Stomach (tissue), 9 donors: ENCODE results near the gene RNF13. TPM values are rescaled to one million over a fixed set of nuclear protein-coding genes. Genes with fewer than 3 reads are reported as not detected.

ENCODE experiments used
- DNase-seq, 2 donors: peaks; one replicate each; pipeline versions ENCODE4 v3.0.0 to v3.0.0-alpha.2; 2013 to 2019
- H3K27ac ChIP-seq, 5 donors: fragments of 200-600 bp in 4 of 5; sonication (generic) in 4 of 5; one replicate each; pipeline ENCODE4 v1.5.1; 2013 to 2019; ENCODE audit warnings: mild to moderate bottlenecking in 1 of 5, moderate library complexity in 1 of 5
- H3K27me3 ChIP-seq, 3 donors: fragments of 200-600 bp; sonication (generic); one replicate each; pipeline ENCODE4 v1.5.1; 2017 to 2019; ENCODE audit warnings: mixed run types in 1 of 3
- H3K36me3 ChIP-seq, 4 donors: fragments of 200-600 bp; sonication (generic); 1 replicate in 3 of 4; 2 replicates in 1 of 4; pipeline ENCODE4 v1.5.1; 2016 to 2019
- H3K4me1 ChIP-seq, 4 donors: fragments of 200-600 bp; sonication (generic); one replicate each; pipeline ENCODE4 v1.5.1; 2016 to 2019
- H3K4me3 ChIP-seq, 4 donors: fragments of 200-600 bp; sonication (generic) in 3 of 4; one replicate each; pipeline ENCODE4 v1.5.1; 2016 to 2019; ENCODE audit warnings: mild to moderate bottlenecking in 1 of 4
- H3K9me3 ChIP-seq, 4 donors: fragments of 200-600 bp; sonication (generic); one replicate each; pipeline ENCODE4 v1.5.1; 2016 to 2019
- CTCF ChIP-seq, 7 experiments: fragments of 450-650 bp in 4 of 7; fragments of 200-600 bp in 3 of 7; sonication (generic) in 3 of 7; IDR thresholded peaks; one replicate each; pipeline ENCODE4 v1.5.1; 2016 to 2019; ENCODE audit warnings: antibody characterized with exemption in 7 of 7, control low read depth in 2 of 7, mild to moderate bottlenecking in 1 of 7
- EP300 ChIP-seq: sonication (generic); formaldehyde crosslinking; IDR thresholded peaks from one replicate; pipeline ENCODE4 v1.6.1; 2017; ENCODE audit warnings: antibody characterized with exemption
- POLR2A ChIP-seq, 4 donors: fragments of 450-650 bp; IDR thresholded peaks; one replicate each; pipeline ENCODE4 v1.6.1; 2016; ENCODE audit warnings: antibody characterized with exemption in 4 of 4, control low read depth in 2 of 4, mild to moderate bottlenecking in 1 of 4, moderate library complexity in 1 of 4
- POLR2AphosphoS5 ChIP-seq, 3 donors: sonication (generic); formaldehyde crosslinking; IDR thresholded peaks; one replicate each; pipeline ENCODE4 v1.6.1; 2016; ENCODE audit warnings: antibody characterized with exemption in 3 of 3
- WGBS, 5 donors: extraction: QIAGEN DNeasy Blood & Tissue Kit in 3 of 5; methylation state at CpG; one replicate each; pipeline versions ENCODE4 v1.1.5 to v1.1.7; 2013 to 2018; 5-methylcytosine and 5-hydroxymethylcytosine counted together
- intact Hi-C: fragments of 100-400 bp; cut with DNase I; formaldehyde crosslinking; loops from one replicate; pipeline ENCODE4 v1.15.1; 2023; ENCODE audit warnings: low total_unique reads
- polyA plus RNA-seq, 3 donors: library from polyadenylated mRNA; stranded (reverse); fragments of 200-250 nt; gene quantifications; one replicate each; pipeline ENCODE4 v1.2.3, GENCODE V29; 2013
- total RNA-seq, 5 donors: library from RNA; depleted of rRNA; stranded (reverse); fragments of >200 nt; gene quantifications; one replicate each; pipeline versions ENCODE4 v1.1.0 to v1.2.3, GENCODE V29; 2014 to 2016
- donor health status: healthy with polysubstance abuse.
- donor health status: Bipolar disorder and iron deficiency.
- donor health status: healthy.

The RNF13 gene
- total and polyA plus RNA-seq, 8 donors, result 6.7 to 130 (median 31.3) TPM

GRCh38 chr3:149800693-149801092 lies 12.3 kb upstream of the RNF13 start:
- Histone ChIP-seq H3K36me3 (no peaks in the 10 kb centered on the region), H3K27me3 (no peaks in the 10 kb centered on the region), H3K4me1 (no peaks in the 10 kb centered on the region), H3K27ac (no peak overlapping the region), H3K9me3 (no peaks in the 10 kb centered on the region), H3K4me3 (no peak overlapping the region)
- no peak for DNase-seq
- WGBS, 5 donors, result 93 to 98% (median 96%) methylated on average over 8 of the region's 8 CpGs
- intact Hi-C loops, result no loop called here
- TF ChIP-seq POLR2A (IDR thresholded peaks at IDR 0.05) (no peak), CTCF (IDR thresholded peaks at IDR 0.05) (no peak), POLR2AphosphoS5 (IDR thresholded peaks at IDR 0.05) (no peak), EP300 (no peak)

GRCh38 chr3:149801195-149801594 lies 11.8 kb upstream of the RNF13 start:
- no peaks in the 10 kb centered on the region for H3K9me3 ChIP-seq
- intact Hi-C loops, result no loop called here
- H3K4me3 ChIP-seq, result no peak overlapping the region
- no peak overlapping the region for H3K27ac ChIP-seq
- TF ChIP-seq POLR2A (IDR thresholded peaks at IDR 0.05) (no peak), EP300 (no peak), CTCF (IDR thresholded peaks at IDR 0.05) (no peak), POLR2AphosphoS5 (IDR thresholded peaks at IDR 0.05) (no peak)
- DNase-seq, result no peak
- H3K36me3 ChIP-seq, result no peaks in the 10 kb centered on the region
- H3K4me1 ChIP-seq, result no peaks in the 10 kb centered on the region
- 42 to 73% (median 52%) methylated on average over 1 of the region's 1 CpG for WGBS, 5 donors
- H3K27me3 ChIP-seq, result no peaks in the 10 kb centered on the region

GRCh38 chr3:149801639-149802038 lies 11.4 kb upstream of the RNF13 start:
- Histone ChIP-seq H3K36me3 (no peaks in the 10 kb centered on the region), H3K27ac (no peak overlapping the region), H3K4me1 (no peaks in the 10 kb centered on the region), H3K4me3 (no peak overlapping the region), H3K27me3 (no peaks in the 10 kb centered on the region), H3K9me3 (no peaks in the 10 kb centered on the region)
- intact Hi-C loops, result no loop called here
- no peak for DNase-seq
- no peak for TF ChIP-seq POLR2AphosphoS5 (IDR thresholded peaks at IDR 0.05)
- 26 to 50% (median 40%) methylated on average over 5 of the region's 5 CpGs for WGBS, 5 donors

- DNase-seq, result no peak
- Histone ChIP-seq H3K9me3 (no peaks in the 10 kb centered on the region), H3K27me3 (no peaks in the 10 kb centered on the region), H3K4me3 (no peak overlapping the region), H3K4me1 (peaks cover 0 to 8% (median 2%) of the 10 kb centered on the region in 4 donors), H3K27ac (no peak overlapping the region), H3K36me3 (no peaks in the 10 kb centered on the region)
- intact Hi-C loops, result no loop called here
- TF ChIP-seq EP300, result no peak
- no peak for TF ChIP-seq CTCF (IDR thresholded peaks at IDR 0.05)
- no peak for TF ChIP-seq POLR2A (IDR thresholded peaks at IDR 0.05)
- TF ChIP-seq POLR2AphosphoS5 (IDR thresholded peaks at IDR 0.05), result no peak
- WGBS, 5 donors, result 59 to 77% (median 67%) methylated on average over 2 of the region's 2 CpGs
These were observed 6.7 kb upstream of the RNF13 start for GRCh38 chr3:149806171-149806778.

- 25 to 32% (median 29%) methylated on average over 4 of the region's 4 CpGs for WGBS, 5 donors
- no peak overlapping the region for H3K27ac ChIP-seq
- intact Hi-C loops, result no loop called here
- no peak overlapping the region for H3K4me3 ChIP-seq
- H3K4me1 ChIP-seq, result peaks cover 0 to 14% (median 5%) of the 10 kb centered on the region in 4 donors
- H3K36me3 ChIP-seq, result no peaks in the 10 kb centered on the region
- TF ChIP-seq POLR2AphosphoS5 (IDR thresholded peaks at IDR 0.05) (peak in 1 of 3 donors; percentile 30), POLR2A (IDR thresholded peaks at IDR 0.05) (no peak), EP300 (no peak), CTCF (IDR thresholded peaks at IDR 0.05) (peak in 5 of 7 experiments; percentile 49 to 78 (median 70))
- H3K27me3 ChIP-seq, result no peaks in the 10 kb centered on the region
- peak; percentile 73 to 89 for DNase-seq
- no peaks in the 10 kb centered on the region for H3K9me3 ChIP-seq
These were observed 4.7 kb upstream of the RNF13 start for GRCh38 chr3:149808209-149808829.
